ENCODE data around the gene TMEM121.

The TMEM121 gene

DNA sequence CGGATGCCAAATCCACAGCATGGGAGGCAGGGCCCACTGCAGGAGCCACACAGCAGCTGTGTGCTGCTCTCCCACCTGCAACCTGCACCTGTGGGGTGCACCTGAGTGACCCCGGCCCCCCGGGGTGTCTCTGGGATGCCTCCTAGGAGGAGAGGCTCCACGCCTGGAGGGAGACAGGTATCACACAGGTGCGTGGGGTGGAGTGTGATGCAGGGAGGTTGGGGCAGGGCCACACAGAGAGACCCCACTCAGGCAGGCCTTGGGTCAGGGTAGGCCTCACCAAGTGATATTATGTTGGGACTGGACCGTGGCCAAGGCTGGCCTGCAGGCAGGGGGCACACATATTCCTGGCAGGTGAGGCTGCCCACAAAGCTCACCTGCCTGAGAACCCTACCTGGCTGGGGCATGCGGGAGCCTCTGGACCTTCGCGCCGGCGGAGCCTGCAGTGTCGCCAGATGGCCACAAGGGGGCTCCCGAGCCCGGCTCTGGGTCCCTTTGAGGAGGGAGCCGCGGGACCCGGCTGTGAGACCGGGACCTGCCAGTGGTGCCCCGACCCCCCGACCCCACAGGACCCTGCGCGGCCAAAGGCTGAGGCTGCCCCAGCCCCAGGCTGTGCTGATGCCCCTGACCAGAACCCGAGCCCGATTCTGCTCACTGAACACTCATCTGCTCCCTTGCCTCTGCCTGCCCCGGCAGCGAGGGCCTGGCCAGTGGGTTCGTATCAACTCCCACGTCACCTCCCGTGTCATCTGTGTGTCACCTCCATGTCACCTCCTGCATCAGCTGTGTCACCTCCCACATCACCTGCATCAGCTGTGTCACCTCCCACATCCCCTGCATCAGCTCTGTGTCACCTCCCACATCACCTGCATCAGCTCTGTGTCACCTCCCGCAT is 11.4 kb downstream of the TMEM121 start:
- Histone ChIP-seq H3K27ac (ENCODE audit: low read depth, low read length) (no peak overlapping the region), H3K27me3 (ENCODE audit: low read length) (no peaks in the 10 kb centered on the region), H3K9me2 (replicated peaks; ENCODE audit: insufficient read depth, low read length) (no peaks in the 10 kb centered on the region), H3K9ac (ENCODE audit: low read length) (no peak overlapping the region), H3K9me3 (ENCODE audit: insufficient read depth, low read length) (no peaks in the 10 kb centered on the region), H3K4me2 (ENCODE audit: low read depth, low read length, poor library complexity, severe bottlenecking) (no peak overlapping the region), H4K20me1 (ENCODE audit: low read depth, low read length) (no peaks in the 10 kb centered on the region), H3F3A (ENCODE audit: insufficient read depth) (no peaks in the 10 kb centered on the region), H3K36me3 (ENCODE audit: low read length) (0 out of 2 replicates have a peak, but pooled peaks cover 2% of the 10 kb centered on the region), H3K79me2 (ENCODE audit: insufficient read depth, low read length) (no peaks in the 10 kb centered on the region), H3K4me3 (ENCODE audit: insufficient read depth, low read length, poor library complexity, severe bottlenecking) (no peak overlapping the region), H2AFZ (ENCODE audit: low read depth, low read length, severe bottlenecking) (no peak overlapping the region)
- TF ChIP-seq EZH2phosphoT487 (conservative IDR thresholded peaks at IDR 0.05; ENCODE audit: low read length): no peak
- TF ChIP-seq, protein P1, sequence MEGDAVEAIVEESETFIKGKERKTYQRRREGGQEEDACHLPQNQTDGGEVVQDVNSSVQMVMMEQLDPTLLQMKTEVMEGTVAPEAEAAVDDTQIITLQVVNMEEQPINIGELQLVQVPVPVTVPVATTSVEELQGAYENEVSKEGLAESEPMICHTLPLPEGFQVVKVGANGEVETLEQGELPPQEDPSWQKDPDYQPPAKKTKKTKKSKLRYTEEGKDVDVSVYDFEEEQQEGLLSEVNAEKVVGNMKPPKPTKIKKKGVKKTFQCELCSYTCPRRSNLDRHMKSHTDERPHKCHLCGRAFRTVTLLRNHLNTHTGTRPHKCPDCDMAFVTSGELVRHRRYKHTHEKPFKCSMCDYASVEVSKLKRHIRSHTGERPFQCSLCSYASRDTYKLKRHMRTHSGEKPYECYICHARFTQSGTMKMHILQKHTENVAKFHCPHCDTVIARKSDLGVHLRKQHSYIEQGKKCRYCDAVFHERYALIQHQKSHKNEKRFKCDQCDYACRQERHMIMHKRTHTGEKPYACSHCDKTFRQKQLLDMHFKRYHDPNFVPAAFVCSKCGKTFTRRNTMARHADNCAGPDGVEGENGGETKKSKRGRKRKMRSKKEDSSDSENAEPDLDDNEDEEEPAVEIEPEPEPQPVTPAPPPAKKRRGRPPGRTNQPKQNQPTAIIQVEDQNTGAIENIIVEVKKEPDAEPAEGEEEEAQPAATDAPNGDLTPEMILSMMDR (IDR thresholded peaks at IDR 0.05; ENCODE audit: insufficient read depth, low read length, poor library complexity, severe bottlenecking): peak; percentile 83

DNA sequence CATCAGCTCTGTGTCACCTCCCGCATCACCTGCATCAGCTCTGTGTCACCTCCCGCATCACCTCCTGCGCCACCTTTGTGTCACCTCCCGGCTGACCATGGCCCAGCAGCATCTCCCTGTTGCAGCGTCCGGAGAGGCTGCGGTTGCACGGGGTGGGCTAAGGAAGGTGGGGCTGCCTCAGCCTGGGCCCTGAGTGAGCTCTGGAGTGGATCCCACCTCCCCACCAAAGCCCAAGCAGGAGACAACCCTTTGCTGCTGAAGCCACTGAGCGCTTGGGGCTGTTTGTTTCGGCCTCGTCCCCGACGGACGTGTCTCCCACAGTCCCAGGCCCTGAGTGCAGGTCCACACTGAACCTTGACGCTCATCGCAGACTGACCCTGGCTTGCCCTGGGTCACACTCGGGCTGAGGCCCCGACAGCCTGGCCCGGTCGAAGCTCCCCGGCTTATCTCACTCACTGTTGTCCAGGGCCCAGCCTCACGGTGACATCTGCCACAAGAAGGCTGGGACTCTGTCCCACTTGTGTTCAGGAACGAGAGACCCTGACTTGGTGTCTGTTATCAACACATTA is 12.2 kb downstream of the TMEM121 start:
- Histone ChIP-seq H3K9ac (ENCODE audit: low read length) (no peak overlapping the region), H2AFZ (ENCODE audit: low read depth, low read length, severe bottlenecking) (no peak overlapping the region), H3K4me2 (ENCODE audit: low read depth, low read length, poor library complexity, severe bottlenecking) (no peak overlapping the region), H3K4me3 (ENCODE audit: insufficient read depth, low read length, poor library complexity, severe bottlenecking) (no peak overlapping the region), H3K27me3 (ENCODE audit: low read length) (no peaks in the 10 kb centered on the region), H4K20me1 (ENCODE audit: low read depth, low read length) (no peaks in the 10 kb centered on the region), H3K27ac (ENCODE audit: low read depth, low read length) (no peak overlapping the region), H3F3A (ENCODE audit: insufficient read depth) (no peaks in the 10 kb centered on the region), H3K36me3 (ENCODE audit: low read length) (0 out of 2 replicates have a peak, but pooled peaks cover 3% of the 10 kb centered on the region), H3K79me2 (ENCODE audit: insufficient read depth, low read length) (no peaks in the 10 kb centered on the region), H3K9me3 (ENCODE audit: insufficient read depth, low read length) (no peaks in the 10 kb centered on the region), H3K9me2 (replicated peaks; ENCODE audit: insufficient read depth, low read length) (no peaks in the 10 kb centered on the region)
- no peak for TF ChIP-seq EZH2phosphoT487 (conservative IDR thresholded peaks at IDR 0.05; ENCODE audit: low read length)
- TF ChIP-seq, protein P1 (IDR thresholded peaks at IDR 0.05; ENCODE audit: insufficient read depth, low read length, poor library complexity, severe bottlenecking): no peak

DNA sequence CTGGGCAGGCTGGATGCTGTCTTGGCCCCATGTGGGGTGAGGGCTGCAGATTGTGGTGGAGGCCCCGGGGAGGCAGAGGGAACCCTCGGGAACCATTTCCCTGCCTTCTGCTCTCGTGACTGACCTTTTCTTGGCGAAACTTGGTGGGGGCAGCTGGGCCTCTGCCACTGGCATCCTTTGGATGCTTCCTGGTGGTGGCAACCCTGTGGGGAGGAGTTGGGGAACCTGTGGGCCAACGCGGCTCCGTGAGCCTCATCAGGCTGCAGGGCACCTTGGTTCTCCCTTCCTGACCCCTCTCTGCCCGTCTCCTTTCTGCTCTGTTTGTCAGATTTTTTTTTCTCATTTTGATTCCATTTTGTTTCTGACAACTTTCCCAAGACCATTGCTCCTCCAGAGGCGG is 14.4 kb downstream of the TMEM121 start:
- H2AFZ ChIP-seq (ENCODE audit: low read depth, low read length, severe bottlenecking): no peak overlapping the region
- H3F3A ChIP-seq (ENCODE audit: insufficient read depth): no peaks in the 10 kb centered on the region
- H3K79me2 ChIP-seq (ENCODE audit: insufficient read depth, low read length): no peaks in the 10 kb centered on the region
- H3K27ac ChIP-seq (ENCODE audit: low read depth, low read length): no peak overlapping the region
- TF ChIP-seq, protein P1 (IDR thresholded peaks at IDR 0.05; ENCODE audit: insufficient read depth, low read length, poor library complexity, severe bottlenecking): no peak
- 0 out of 2 replicates have a peak, but pooled peaks cover 3% of the 10 kb centered on the region for H3K36me3 ChIP-seq (ENCODE audit: low read length)
- H3K4me2 ChIP-seq (ENCODE audit: low read depth, low read length, poor library complexity, severe bottlenecking): no peak overlapping the region
- H3K9ac ChIP-seq (ENCODE audit: low read length): no peak overlapping the region
- no peaks in the 10 kb centered on the region for H3K9me2 ChIP-seq (replicated peaks; ENCODE audit: insufficient read depth, low read length)
- H3K9me3 ChIP-seq (ENCODE audit: insufficient read depth, low read length): no peaks in the 10 kb centered on the region
- H3K4me3 ChIP-seq (ENCODE audit: insufficient read depth, low read length, poor library complexity, severe bottlenecking): no peak overlapping the region
- 0 out of 2 replicates have a peak, but pooled peaks cover 5% of the 10 kb centered on the region for H3K27me3 ChIP-seq (ENCODE audit: low read length)
- H4K20me1 ChIP-seq (ENCODE audit: low read depth, low read length): no peaks in the 10 kb centered on the region
